Gastroesophageal sphincter (tissue), 4 donors: ENCODE results near the gene SCAMP3. TPM values are rescaled to one million over a fixed set of nuclear protein-coding genes. Genes with fewer than 3 reads are reported as not detected.
"Not testable (repeated sequence)": the region's sequence is repeated elsewhere in the genome, so short reads cannot be mapped to it uniquely, and the experiment has no call there.

Experiments
- ATAC-seq: fragments of 150-250 bp; one replicate; pipeline ENCODE4 v1.9.1; 2016; ENCODE audit warnings: mild to moderate bottlenecking, moderate library complexity
- H3K27ac ChIP-seq, 4 donors: fragments of 200-600 bp; sonication (generic) in 3 of 4; 1 replicate in 3 of 4; 2 replicates in 1 of 4; pipeline ENCODE4 v1.5.1; 2016 to 2019
- H3K27me3 ChIP-seq: fragments of 200-600 bp; sonication (generic); one replicate; pipeline ENCODE4 v1.5.1; 2019
- H3K36me3 ChIP-seq, 2 donors: fragments of 200-600 bp; sonication (generic); one replicate each; pipeline ENCODE4 v1.5.1; 2019; ENCODE audit warnings: control low read depth in 1 of 2
- H3K4me1 ChIP-seq, 3 donors: fragments of 200-600 bp; sonication (generic); 1 replicate in 2 of 3; 2 replicates in 1 of 3; pipeline ENCODE4 v1.5.1; 2016 to 2019; ENCODE audit warnings: control low read depth in 2 of 3
- H3K4me3 ChIP-seq, 2 donors: fragments of 200-600 bp; sonication (generic); one replicate each; pipeline ENCODE4 v1.5.1; 2019; ENCODE audit warnings: mild to moderate bottlenecking in 1 of 2, moderate library complexity in 1 of 2
- H3K9me3 ChIP-seq, 3 donors: fragments of 200-600 bp; sonication (generic); one replicate each; pipeline ENCODE4 v1.5.1; 2017 to 2019; ENCODE audit warnings: control low read depth in 2 of 3
- EP300 ChIP-seq: sonication (generic); formaldehyde crosslinking; IDR thresholded peaks from one replicate; pipeline ENCODE4 v1.6.1; 2017; ENCODE audit warnings: antibody characterized with exemption, mild to moderate bottlenecking
- POLR2A ChIP-seq, 2 donors: fragments of 450-650 bp; IDR thresholded peaks; one replicate each; pipeline ENCODE4 v1.6.1; 2017; ENCODE audit warnings: antibody characterized with exemption in 2 of 2, mild to moderate bottlenecking in 2 of 2, moderate library complexity in 1 of 2
- POLR2AphosphoS5 ChIP-seq: sonication (generic); formaldehyde crosslinking; IDR thresholded peaks from one replicate; pipeline ENCODE4 v1.6.1; 2017; ENCODE audit warnings: antibody characterized with exemption
- WGBS, 2 donors: methylation state at CpG; one replicate each; pipeline ENCODE4 v1.1.5; 2018; ENCODE audit warnings: low coverage in 1 of 2; 5-methylcytosine and 5-hydroxymethylcytosine counted together
- total RNA-seq, 4 donors: library from RNA; depleted of rRNA; stranded (reverse); fragments of >200 nt; gene quantifications; one replicate each; pipeline ENCODE4 v1.1.0, GENCODE V29; 2016
- TF ChIP-seq, protein P1 (sequence below), 4 experiments: fragments of 200-600 bp in 2 of 4; fragments of 450-650 bp in 2 of 4; sonication (generic) in 1 of 4; IDR thresholded peaks; one replicate each; pipeline ENCODE4 v1.5.1; 2017 to 2019; ENCODE audit warnings: antibody characterized with exemption in 4 of 4, mild to moderate bottlenecking in 2 of 4, moderate library complexity in 2 of 4

The SCAMP3 gene
- total RNA-seq, 4 donors from 2014 or later = 28.1 to 44.4 (median 36.8) TPM

DNA sequence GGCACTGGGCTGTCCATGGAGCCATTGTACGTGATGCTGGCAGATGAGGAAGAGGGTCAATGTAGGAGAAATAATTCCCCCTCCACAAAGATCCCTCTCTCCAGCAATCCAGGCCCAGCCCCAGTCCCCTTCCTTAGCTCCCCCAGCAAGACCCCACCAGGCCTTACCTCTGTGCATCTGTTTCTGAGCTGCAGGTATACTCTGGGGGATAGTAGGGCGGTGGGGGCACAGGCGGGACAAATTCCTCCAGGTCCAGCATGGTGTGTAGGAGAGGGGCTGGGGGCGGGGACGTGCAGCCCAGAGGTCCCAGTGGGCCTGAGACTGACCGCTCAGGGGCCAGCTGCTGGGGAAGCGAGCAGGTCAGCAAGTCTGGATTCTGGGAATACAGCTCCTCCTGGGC, 10.6 kb downstream of the SCAMP3 start:
- no peak overlapping the region for H3K4me3 ChIP-seq
- H3K27me3 ChIP-seq = no peaks in the 10 kb centered on the region
- ATAC-seq = no peak
- peaks cover 0 to 54% (median 24%) of the 10 kb centered on the region in 3 donors for H3K4me1 ChIP-seq
- H3K9me3 ChIP-seq = no peaks in the 10 kb centered on the region
- WGBS, 2 donors = 40 to 58% methylated on average over 1 to 2 of the region's 7 CpGs
- H3K27ac ChIP-seq = peak overlapping the region in 3 of 4 donors; percentile 11 to 70 (median 45)
- TF ChIP-seq EP300 = no peak
- no peak for TF ChIP-seq POLR2AphosphoS5
- TF ChIP-seq POLR2A (IDR thresholded peaks at IDR 0.05) = no peak
- TF ChIP-seq, protein P1, sequence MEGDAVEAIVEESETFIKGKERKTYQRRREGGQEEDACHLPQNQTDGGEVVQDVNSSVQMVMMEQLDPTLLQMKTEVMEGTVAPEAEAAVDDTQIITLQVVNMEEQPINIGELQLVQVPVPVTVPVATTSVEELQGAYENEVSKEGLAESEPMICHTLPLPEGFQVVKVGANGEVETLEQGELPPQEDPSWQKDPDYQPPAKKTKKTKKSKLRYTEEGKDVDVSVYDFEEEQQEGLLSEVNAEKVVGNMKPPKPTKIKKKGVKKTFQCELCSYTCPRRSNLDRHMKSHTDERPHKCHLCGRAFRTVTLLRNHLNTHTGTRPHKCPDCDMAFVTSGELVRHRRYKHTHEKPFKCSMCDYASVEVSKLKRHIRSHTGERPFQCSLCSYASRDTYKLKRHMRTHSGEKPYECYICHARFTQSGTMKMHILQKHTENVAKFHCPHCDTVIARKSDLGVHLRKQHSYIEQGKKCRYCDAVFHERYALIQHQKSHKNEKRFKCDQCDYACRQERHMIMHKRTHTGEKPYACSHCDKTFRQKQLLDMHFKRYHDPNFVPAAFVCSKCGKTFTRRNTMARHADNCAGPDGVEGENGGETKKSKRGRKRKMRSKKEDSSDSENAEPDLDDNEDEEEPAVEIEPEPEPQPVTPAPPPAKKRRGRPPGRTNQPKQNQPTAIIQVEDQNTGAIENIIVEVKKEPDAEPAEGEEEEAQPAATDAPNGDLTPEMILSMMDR (IDR thresholded peaks at IDR 0.05) = no peak
- H3K36me3 ChIP-seq = peaks cover 0 to 26% of the 10 kb centered on the region in 2 donors

DNA sequence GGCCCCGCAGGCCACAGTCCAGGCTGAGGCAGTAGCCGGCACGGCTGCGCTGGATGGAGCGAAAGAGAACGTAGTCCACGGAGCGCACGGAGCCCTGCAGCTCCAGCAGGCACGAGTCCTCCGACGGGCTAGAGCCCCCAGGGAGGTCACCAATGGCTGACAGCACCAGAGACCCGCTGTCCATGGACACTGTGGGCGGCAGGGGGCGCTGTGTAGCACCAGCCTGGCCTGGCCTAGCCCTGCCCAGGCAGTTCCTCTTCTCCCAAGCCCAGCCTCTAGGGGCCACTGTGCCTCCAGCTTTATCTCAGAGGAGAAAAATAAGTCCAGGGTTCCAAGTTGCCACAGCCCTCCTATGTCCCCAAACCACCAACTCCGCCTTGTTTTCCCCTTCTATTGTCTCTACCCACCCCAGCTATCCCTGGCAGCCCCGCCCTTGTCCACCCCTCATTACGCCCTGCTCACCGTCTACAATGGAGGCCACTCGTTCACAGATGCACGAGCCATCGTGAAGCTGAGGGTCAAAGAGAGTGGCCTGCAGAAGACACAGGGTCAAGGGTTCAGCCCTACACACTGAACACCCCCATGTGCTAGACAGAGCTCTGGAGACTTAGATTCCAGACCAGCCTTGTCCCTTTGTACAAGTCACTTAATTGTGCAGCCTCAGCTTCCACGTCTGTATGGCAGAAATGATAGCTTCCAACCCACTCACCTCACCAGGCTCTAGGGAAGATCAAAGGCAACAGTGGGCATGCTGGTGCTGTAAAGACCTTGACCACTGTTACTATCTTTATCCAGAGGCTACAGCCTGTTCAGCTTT, 11.3 kb downstream of the SCAMP3 start:
- Histone ChIP-seq H3K27ac (peak overlapping the region in 3 of 4 donors; percentile 45 to 70 (median 68)), H3K4me1 (peaks cover 0 to 46% (median 24%) of the 10 kb centered on the region in 3 donors), H3K4me3 (peak overlapping the region in 1 of 2 donors; percentile 39), H3K27me3 (no peaks in the 10 kb centered on the region), H3K9me3 (no peaks in the 10 kb centered on the region), H3K36me3 (peaks cover 0 to 24% of the 10 kb centered on the region in 2 donors)
- ATAC-seq = peak; percentile 76
- TF ChIP-seq POLR2AphosphoS5 (peak; percentile 35), POLR2A (IDR thresholded peaks at IDR 0.05) (no peak), EP300 (no peak)
- TF ChIP-seq, protein P1 (IDR thresholded peaks at IDR 0.05) = peak in 3 of 4 experiments; percentile 99 to 100 (median 99)
- 35% methylated on average over 4 of the region's 23 CpGs; no CpG with 5 or more reads in 1 of the 2 donors for WGBS, 2 donors

DNA sequence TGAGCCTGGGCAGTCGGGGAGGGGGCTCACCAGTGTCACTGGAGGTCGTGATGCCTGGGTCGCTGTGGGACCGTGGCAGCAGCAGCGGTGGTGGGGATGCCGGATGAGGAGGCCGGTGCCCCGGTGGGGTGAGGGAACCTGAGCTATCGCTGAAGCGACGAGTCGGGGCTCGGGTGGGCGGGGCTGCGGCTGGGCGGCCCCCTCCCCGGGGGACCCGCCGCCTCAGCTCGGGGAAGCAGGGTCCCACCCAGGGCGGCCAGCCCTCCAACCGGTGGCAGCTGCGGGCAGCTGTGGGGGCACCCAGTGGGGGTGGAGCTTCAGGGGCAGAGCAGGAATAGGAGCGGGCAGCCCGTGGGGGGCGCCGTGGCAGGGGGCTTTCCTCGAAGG, 11.9 kb downstream of the SCAMP3 start:
- no peak for ATAC-seq
- Histone ChIP-seq H3K4me1 (peaks cover 0 to 49% (median 24%) of the 10 kb centered on the region in 3 donors), H3K27ac (peak overlapping the region in 3 of 4 donors; percentile 45 to 70 (median 68)), H3K36me3 (peaks cover 0 to 24% of the 10 kb centered on the region in 2 donors), H3K4me3 (peak overlapping the region in 1 of 2 donors; percentile 39), H3K27me3 (no peaks in the 10 kb centered on the region), H3K9me3 (no peaks in the 10 kb centered on the region)
- no peak for TF ChIP-seq POLR2A (IDR thresholded peaks at IDR 0.05)
- TF ChIP-seq, protein P1 (IDR thresholded peaks at IDR 0.05) = no peak
- TF ChIP-seq POLR2AphosphoS5 = no peak
- no peak for TF ChIP-seq EP300
- no CpG with 5 or more reads among the region's 28 CpGs for WGBS, 2 donors

DNA sequence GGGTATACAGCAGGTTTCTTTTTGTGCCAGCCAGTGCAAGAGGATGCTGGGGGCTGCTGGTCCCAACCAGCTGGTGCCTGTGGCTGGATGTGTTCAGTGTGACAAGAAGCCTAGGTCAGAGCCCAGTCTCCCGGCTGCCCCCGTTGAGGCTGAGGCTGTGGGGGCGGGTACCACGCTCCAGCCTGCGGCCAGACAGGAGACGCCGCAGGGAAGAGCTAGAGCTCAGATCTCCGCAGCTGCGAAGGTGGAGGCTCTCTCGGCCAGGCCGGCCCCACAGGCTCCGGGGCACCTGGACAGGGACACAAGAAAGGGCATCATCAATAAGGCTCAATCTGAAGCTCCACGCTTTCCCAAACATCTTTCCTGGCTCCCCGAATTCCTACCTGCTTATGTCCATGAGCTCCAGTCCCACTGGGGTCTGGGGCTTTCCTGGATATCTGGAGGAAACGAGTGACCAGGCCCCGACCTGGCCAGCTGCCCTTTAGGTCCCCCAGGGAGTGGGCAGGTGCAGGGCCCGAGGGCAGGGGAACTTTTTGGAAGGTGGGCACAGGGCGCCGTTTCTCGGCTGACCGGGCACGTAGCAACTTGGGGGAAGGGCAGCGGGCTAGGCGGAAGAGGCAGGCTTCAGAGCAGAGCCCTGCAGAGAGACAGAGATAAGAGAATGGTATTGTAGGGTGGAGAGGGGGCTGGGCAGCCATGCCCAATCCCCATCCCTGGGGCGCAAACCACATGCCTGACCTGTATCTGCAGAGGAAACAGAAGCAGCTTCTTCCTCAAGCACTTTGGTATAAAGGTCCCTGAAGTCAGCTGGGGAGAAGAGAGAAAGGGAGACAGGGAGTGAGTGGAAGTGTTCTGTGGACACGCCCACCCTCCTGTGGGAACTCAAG, 14.2 kb downstream of the SCAMP3 start:
- H3K4me1 ChIP-seq = peaks cover 0 to 46% (median 19%) of the 10 kb centered on the region in 3 donors
- H3K4me3 ChIP-seq = no peak overlapping the region
- TF ChIP-seq POLR2A (IDR thresholded peaks at IDR 0.05) (no peak), POLR2AphosphoS5 (no peak), EP300 (no peak)
- TF ChIP-seq, protein P1 (IDR thresholded peaks at IDR 0.05) = no peak
- no peak overlapping the region for H3K27ac ChIP-seq
- WGBS, 2 donors = 80 to 100% methylated on average over 1 to 9 of the region's 26 CpGs
- H3K9me3 ChIP-seq = no peaks in the 10 kb centered on the region
- H3K36me3 ChIP-seq = peaks cover 0 to 24% of the 10 kb centered on the region in 2 donors
- ATAC-seq = no peak
- no peaks in the 10 kb centered on the region for H3K27me3 ChIP-seq

DNA sequence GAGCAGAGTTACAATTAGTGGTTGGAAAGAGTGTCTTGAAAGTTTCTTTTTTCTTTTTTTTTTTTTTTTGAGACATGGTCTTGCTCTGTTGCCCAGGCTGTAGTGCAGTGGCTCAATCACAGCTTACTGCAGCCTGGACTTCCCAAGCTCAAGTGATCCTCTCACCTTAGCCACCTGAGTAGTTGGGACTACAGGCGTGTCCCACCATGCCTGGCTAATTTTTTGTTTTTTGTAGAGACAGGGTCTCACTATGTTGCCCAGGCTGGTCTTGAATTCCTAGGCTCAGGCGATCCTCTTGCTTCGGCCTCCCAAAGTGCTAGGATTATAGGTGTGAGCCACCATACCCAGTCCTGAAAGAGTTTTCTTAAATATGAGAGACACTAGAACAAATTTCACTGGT, 15.4 kb downstream of the SCAMP3 start:
- Histone ChIP-seq H3K36me3 (peaks cover 0 to 24% of the 10 kb centered on the region in 2 donors), H3K4me1 (peaks cover 0 to 51% (median 22%) of the 10 kb centered on the region in 3 donors)
- whole genome bisulfite sequencing, 2 donors = 100% methylated on average over 1 of the region's 3 CpGs; no CpG with 5 or more reads in 1 of the 2 donors
- not testable (repeated sequence) for H3K27ac ChIP-seq, ATAC-seq, H3K4me3 ChIP-seq, H3K27me3 ChIP-seq, H3K9me3 ChIP-seq
